Transverse colon (tissue), 4 donors: ENCODE data around the gene ARHGEF10L.

Experiments used
- POLR2A ChIP-seq: fragments of 450-650 bp; IDR thresholded peaks from one replicate; pipeline ENCODE4 v1.6.1; 2016; ENCODE audit warnings: antibody characterized with exemption, mild to moderate bottlenecking, moderate library complexity
- POLR2AphosphoS5 ChIP-seq, 3 donors: sonication (generic); formaldehyde crosslinking; IDR thresholded peaks; one replicate each; pipeline ENCODE4 v1.6.1; 2016; ENCODE audit warnings: antibody characterized with exemption in 3 of 3
- TF ChIP-seq, protein P1 (sequence below), 5 experiments: fragments of 200-600 bp in 3 of 5; fragments of 450-650 bp in 2 of 5; sonication (generic) in 3 of 5; IDR thresholded peaks; 1 replicate in 2 of 5; 2 replicates in 3 of 5; pipeline ENCODE4 v1.5.1; 2016 to 2017; ENCODE audit warnings: antibody characterized with exemption in 5 of 5, inconsistent platforms in 3 of 5, mild to moderate bottlenecking in 2 of 5, moderate library complexity in 1 of 5

DNA sequence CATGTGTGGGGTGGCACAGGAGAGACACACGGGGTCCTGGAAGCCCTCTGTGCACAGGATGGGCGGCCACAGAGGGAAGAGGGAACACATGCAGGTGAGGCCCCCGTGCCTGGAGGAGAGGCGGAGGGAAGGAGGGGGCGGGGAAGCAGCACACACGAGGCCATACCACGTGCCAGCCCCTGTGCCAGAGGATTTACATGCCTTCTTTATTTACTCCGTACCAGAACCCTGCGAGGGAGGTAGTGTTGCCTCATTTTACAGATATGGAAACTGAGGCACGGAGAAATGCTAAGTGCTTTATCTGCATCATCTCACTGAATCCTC, 56.1 kb downstream of the ARHGEF10L start:
- TF ChIP-seq POLR2AphosphoS5 (IDR thresholded peaks at IDR 0.05) (no peak), POLR2A (no peak)
- TF ChIP-seq, protein P1, sequence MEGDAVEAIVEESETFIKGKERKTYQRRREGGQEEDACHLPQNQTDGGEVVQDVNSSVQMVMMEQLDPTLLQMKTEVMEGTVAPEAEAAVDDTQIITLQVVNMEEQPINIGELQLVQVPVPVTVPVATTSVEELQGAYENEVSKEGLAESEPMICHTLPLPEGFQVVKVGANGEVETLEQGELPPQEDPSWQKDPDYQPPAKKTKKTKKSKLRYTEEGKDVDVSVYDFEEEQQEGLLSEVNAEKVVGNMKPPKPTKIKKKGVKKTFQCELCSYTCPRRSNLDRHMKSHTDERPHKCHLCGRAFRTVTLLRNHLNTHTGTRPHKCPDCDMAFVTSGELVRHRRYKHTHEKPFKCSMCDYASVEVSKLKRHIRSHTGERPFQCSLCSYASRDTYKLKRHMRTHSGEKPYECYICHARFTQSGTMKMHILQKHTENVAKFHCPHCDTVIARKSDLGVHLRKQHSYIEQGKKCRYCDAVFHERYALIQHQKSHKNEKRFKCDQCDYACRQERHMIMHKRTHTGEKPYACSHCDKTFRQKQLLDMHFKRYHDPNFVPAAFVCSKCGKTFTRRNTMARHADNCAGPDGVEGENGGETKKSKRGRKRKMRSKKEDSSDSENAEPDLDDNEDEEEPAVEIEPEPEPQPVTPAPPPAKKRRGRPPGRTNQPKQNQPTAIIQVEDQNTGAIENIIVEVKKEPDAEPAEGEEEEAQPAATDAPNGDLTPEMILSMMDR (IDR thresholded peaks at IDR 0.05), result no peak
